ENCODE results near the gene DNAH14. TPM values are rescaled to one million over a fixed set of nuclear protein-coding genes. Genes with fewer than 3 reads are reported as not detected.
"Not testable (repeated sequence)": the region's sequence is repeated elsewhere in the genome, so short reads cannot be mapped to it uniquely, and the experiment has no call there.

Gene DNAH14
- total RNA-seq, 1 experiment from 2014 or later = not detected

GRCh38 chr1:225254676-225255075, 325.2 kb downstream of the DNAH14 start:
- no peak for DNase-seq (ENCODE audit: low spot score)

DNA sequence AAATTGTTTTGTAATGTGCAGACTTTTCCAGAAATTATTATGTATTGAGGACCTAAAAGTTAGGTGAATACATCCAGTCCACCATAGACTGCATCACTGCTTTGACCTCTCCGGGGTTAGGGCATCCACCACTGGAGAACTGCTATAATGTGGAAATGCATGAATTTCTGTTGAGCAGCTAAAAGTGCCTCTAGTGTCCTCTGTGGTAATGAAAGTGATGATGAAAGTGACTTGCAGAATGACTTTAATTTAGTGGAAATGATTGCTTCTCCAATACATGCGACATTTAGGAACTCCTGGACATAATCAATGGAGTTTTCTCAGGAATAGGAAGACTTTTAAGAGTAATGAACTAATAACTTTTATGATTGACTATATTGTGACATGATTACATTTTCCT, 327.6 kb downstream of the DNAH14 start:
- no peak for DNase-seq (ENCODE audit: low spot score)

DNA sequence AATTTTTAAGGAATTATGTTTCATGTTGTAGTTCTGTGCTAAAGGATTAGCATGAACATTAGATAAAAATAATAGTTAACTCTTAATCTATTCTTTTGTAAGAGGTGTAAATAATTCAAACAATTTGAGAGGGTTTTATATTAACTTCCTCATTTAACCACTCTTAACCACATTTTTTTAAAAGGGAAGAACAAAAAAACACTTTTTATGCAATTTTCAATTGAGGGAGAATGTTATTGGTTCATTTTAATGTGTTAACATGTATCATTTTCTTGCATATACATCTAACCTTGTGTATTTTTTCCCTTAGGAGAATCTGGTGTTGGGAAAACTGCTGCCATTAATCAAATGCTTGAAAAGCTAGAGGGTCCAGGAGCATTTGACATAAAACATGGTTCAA, 329.3 kb downstream of the DNAH14 start:
- no peak for DNase-seq (ENCODE audit: low spot score)

GRCh38 chr1:225259542-225259941, 330.1 kb downstream of the DNAH14 start:
- no peak for DNase-seq (ENCODE audit: low spot score)

DNA sequence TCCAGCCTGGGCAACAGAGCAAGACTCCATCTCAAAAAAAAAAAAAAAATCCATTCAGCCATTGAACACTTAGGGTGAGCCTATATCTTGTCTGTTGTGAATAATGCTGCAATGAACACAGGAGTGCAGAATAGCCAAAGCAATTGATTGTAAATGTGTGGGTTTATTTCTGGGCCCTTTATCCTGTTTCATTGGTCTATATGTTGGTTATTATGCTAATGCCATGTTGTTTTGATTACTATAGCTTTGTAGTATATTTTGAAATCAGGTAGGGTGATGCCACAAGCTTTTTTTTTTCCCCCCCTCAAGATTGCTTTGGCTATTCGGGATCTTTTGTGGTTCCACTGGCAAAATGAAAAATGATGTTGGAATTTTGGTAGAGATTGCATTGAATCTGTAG, 330.8 kb downstream of the DNAH14 start:
- no peak for DNase-seq (ENCODE audit: low spot score)

DNA sequence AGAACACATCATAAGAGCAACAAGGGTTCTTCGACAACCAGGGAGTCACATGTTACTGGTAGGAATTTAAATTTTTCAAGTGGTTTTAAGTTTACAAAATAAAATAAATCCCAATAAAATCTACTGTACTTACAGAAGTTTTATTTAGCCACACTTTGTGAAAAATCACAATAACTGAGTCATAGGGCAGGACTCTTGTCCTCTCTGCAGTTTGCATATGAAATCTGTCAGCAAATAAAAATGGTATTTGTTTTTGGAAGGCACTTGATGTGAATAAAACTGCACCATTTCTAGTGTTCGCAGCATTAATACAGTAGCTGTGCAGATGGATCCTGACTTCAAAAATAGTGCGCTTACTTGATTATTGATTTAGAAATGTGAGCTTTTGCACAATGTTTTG, 348.0 kb downstream of the DNAH14 start:
- DNase-seq (ENCODE audit: low spot score) = no peak

GRCh38 chr1:225280563-225280962, 351.1 kb downstream of the DNAH14 start:
- no peak for DNase-seq (ENCODE audit: low spot score)

DNA sequence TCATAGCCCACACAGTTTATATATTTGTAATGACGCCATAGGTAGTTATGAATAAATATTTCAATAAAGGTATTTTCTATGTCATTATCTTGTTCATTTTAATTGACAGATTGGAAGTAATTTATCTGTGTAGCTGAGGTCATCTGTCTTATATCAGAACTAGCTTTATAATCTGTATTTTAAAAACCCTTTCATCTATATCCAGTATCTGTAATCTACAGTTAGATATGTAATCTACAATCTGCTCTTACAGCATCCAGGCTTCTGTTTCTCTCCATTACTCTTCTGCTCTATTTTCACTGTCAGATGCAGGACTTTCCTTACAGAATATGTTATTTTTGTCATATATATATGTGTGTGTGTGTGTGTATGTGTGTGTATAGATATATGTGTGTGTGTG, 360.8 kb downstream of the DNAH14 start:
- no peak for DNase-seq (ENCODE audit: low spot score)

GRCh38 chr1:225299624-225300023, 370.1 kb downstream of the DNAH14 start:
- DNase-seq (ENCODE audit: low spot score) = peak; percentile 31

- DNase-seq (ENCODE audit: low spot score) = no peak
These were observed 370.9 kb downstream of the DNAH14 start for GRCh38 chr1:225300381-225300780.

DNA sequence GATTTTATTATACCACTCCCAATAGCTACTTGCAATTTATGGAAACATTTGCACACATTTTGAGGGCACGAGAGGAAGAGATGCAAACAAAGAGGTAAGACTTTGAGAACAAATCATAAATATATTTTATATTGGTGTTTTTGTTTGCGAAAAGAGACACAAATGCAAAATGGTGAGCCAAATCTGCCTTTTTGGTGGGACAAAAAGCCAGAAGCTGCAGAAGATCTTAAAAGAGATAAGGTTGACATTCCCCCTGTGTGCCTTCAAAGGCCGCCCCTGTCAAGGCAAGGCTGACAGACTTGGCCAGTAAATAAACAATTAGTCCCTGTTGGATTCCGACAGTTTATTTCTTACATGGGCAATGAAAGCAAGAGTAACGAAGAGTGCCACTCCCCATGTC, 375.5 kb downstream of the DNAH14 start:
- DNase-seq (ENCODE audit: low spot score) = no peak

DNA sequence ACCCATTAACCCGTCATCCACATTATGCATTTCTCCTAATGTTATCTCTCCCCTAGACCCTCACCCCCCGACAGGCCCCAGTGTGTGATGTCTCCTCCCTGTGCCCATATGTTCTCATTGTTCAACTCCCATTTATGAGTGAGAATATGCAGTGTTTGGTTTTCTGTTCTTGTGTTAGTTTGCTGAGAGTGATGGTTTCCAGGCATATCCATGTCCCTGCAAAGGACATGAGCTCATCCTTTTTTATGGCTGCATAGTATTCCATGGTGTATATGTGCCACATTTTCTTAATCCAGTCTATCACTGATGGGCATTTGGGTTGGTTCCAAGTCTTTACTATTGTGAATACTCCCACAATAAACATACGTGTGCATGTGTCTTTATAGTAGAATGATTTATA, 381.1 kb downstream of the DNAH14 start:
- not testable (repeated sequence) for DNase-seq (ENCODE audit: low spot score)

DNA sequence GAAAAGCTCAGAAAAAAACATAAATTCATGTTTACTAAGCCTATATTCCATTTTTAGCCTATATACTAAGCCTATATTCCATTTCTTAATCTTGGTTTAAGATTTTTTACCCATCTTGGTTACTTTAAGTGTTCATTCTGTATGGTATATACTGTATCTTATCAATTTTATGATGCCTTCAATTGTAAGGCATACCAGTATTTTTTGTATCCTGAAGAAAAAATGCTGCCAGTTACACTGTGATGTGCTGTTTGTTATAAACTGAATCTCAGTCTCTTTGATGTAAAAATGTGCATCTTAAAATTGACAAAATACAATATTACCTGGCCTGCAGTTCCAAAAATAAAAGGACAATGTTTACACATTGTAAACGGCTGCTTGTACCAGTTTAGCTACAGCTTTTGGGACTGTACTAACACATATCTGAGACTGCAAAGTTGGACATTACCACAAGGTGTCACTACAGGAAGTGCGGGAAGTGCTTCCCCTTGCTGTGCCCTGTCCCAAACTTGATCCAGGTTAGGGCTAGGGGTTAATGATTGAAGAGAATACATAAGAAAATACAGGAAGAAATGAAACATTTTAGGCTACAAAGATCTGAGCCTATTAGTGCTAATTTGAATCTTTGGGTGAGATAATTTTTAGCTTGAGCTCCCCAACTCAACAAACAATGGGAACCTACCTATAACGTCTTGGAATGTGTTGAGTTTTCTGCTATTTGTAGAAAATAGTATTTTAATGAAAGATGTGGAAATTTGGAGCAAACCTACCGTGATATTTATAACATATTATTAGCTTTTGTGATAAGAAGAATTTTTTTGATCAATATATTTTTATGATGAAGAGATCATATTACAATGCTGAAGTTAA, 389.5 kb downstream of the DNAH14 start:
- DNase-seq (ENCODE audit: low spot score) = peak; percentile 70

DNA sequence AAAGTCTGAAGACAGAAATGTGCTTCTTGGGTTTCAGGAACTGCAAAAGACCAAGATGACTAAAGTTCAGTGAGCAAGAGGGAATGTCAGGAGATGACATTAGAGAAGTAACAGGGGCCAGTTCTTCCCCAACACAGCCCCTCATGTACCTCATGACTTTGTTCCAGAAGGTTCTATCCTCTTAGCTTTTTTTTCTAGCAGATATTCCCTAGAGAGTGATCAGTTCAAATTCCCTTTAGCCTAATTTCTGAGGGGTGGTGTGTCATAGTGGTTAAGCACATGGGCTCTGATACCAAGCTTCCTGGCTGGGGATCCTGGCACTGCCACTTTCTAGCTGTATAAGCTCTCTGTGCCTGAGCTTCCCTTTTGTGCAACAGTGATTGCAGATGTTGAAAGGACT, 390.4 kb downstream of the DNAH14 start:
- no peak for DNase-seq (ENCODE audit: low spot score)

DNA sequence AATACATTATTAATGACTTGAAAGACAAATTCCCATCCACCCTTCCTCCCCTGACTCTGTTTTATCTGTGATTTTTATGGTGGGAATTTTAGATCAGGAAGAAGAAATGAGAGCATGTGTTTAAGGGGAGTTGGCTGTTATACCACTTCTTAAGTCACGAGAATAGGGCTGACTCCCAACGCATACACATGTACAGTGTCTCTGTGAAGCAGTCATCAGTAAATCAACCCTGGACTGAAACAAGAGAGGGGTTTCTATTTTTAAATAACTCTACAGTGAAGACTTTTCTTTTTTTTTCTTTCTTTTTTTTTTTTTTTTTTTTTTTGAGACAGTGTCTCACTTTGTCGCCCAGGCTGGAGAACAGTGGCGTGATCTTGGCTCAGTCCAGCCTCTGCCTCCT, 392.3 kb downstream of the DNAH14 start:
- DNase-seq (ENCODE audit: low spot score) = no peak

GRCh38 chr1:225329041-225329440, 399.6 kb downstream of the DNAH14 start:
- peak; percentile 20 for DNase-seq (ENCODE audit: low spot score)

- DNase-seq (ENCODE audit: low spot score) = not testable (repeated sequence)
These were observed 400.5 kb downstream of the DNAH14 start for GRCh38 chr1:225329996-225330395.

DNA sequence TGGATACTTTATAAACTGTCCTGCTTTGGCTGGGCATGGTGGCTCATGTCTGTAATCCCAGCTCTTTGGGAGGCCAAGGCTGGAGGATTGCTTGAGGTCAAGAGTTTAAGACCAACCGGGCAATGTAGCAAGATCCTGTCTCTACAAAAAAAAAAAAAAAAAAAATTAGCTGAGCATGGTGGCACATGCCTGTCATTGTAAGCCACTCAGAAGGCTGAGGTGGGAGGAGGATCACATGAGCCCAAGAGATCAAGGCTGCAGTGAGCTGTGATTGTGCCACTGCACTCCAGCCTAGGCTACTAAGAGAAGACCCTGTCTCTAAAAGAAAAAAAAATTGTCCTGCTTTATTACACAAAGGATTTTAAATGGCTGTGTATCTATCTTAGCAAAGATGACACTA, 403.2 kb downstream of the DNAH14 start:
- no peak for DNase-seq (ENCODE audit: low spot score)

DNA sequence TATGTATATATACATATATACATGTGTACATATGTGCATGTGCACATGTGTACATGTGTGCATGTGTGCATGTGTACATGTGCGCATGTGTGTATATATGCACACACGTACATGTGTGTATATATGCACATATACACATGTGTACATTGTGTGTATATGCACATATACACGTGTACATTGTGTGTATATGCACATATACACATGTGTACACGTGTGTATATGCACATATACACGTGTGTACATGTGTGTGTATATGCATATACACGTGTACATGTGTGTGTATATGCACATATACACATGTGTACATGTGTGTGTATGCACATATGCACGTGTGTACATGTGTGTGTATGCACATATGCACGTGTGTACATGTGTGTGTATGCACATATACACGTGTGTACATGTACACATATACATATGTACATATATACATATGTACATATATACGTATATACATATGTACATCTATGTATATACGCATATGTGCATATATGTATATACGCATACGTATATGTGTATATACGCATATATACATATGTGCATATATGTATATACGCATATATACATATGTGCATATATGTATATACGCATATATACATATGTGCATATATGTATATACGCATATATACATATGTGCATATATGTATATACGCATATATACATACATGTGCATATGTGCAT, 405.8 kb downstream of the DNAH14 start:
- DNase-seq (ENCODE audit: low spot score) = not testable (repeated sequence)

DNA sequence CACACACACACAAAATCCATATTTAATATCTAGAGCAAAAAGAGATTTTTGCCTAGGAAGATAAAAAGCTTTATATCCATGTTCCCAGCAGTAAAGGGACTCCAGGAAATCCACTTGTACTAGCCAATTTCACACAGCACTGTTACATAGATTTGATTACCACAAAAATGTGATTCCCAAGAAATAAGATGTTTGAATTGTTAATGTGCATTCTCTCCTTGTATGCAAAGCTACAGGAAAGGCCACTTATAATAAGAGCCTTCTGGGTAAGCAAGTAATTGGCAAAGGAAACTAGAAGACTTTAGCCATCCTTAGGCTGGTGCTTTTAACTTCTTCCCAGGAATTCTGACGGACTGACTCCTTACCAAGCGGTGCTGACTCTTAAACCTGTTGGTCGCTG, 409.1 kb downstream of the DNAH14 start:
- DNase-seq (ENCODE audit: low spot score) = no peak

GRCh38 chr1:225341642-225342041, 412.2 kb downstream of the DNAH14 start:
- peak; percentile 11 for DNase-seq (ENCODE audit: low spot score)

- no peak for DNase-seq (ENCODE audit: low spot score)
These were observed 413.2 kb downstream of the DNAH14 start for GRCh38 chr1:225342695-225343094.

- peak; percentile 14 for DNase-seq (ENCODE audit: low spot score)
These were observed 414.1 kb downstream of the DNAH14 start for GRCh38 chr1:225343618-225344017.
